ENCODE measurements around the gene C9orf57.
"Not testable (repeated sequence)": the region's sequence is repeated elsewhere in the genome, so short reads cannot be mapped to it uniquely, and the experiment has no call there.

Gene C9orf57

GRCh38 chr9:72022841-72023240 is 37.6 kb downstream of the C9orf57 start:
- DNase-seq, result peak; percentile 56

GRCh38 chr9:72013292-72013760 is 47.1 kb downstream of the C9orf57 start:
- peak; percentile 34 for DNase-seq

- DNase-seq, result no peak
These were observed 47.8 kb downstream of the C9orf57 start for GRCh38 chr9:72012646-72013045.

- DNase-seq, result not testable (repeated sequence)
These were observed 52.7 kb downstream of the C9orf57 start for GRCh38 chr9:72007726-72008125.

GRCh38 chr9:72006501-72006900 is 53.9 kb downstream of the C9orf57 start:
- no peak for DNase-seq

GRCh38 chr9:72005451-72005850 is 55.0 kb downstream of the C9orf57 start:
- DNase-seq, result no peak
